GM23338 (cell line): ENCODE data around the gene PTCD2.

Experiments
- CREB1 ChIP-seq: fragments of 250-450 bp; sonication (Bioruptor Pico); IDR thresholded peaks from 2 replicates; pipeline ENCODE4 v1.5.0; 2020; ENCODE audit warnings: low read depth, mild to moderate bottlenecking, moderate library complexity
- CTCF ChIP-seq, 2 experiments: fragments of 200-600 bp in 1 of 2; sonication (generic) in 1 of 2; conservative IDR thresholded peaks; 2 replicates each; pipeline versions ENCODE4 v1.5.1 to v1.6.1; 2016 to 2017; ENCODE audit warnings: antibody characterized with exemption in 2 of 2, low read depth in 2 of 2, mild to moderate bottlenecking in 2 of 2, moderate library complexity in 1 of 2
- ETS1 ChIP-seq: IDR thresholded peaks from 2 replicates; pipeline ENCODE4 v1.6.1; 2016; ENCODE audit warnings: antibody characterized with exemption
- EZH2 ChIP-seq: fragments of 200-600 bp; sonication (generic); IDR thresholded peaks from one replicate; pipeline ENCODE4 v1.8.0; 2017; ENCODE audit warnings: antibody characterized with exemption, mild to moderate bottlenecking, low read depth; ENCODE audit not compliant: unreplicated experiment
- EZH2phosphoT487 ChIP-seq: fragments of 200-600 bp; sonication (generic); IDR thresholded peaks from one replicate; pipeline ENCODE4 v1.8.1; 2018; ENCODE audit warnings: antibody characterized with exemption; ENCODE audit not compliant: unreplicated experiment
- JUNB ChIP-seq: IDR thresholded peaks from one replicate; pipeline ENCODE4 v1.6.1; 2016; ENCODE audit warnings: antibody characterized with exemption; ENCODE audit not compliant: unreplicated experiment
- NANOG ChIP-seq: IDR thresholded peaks from 2 replicates; pipeline ENCODE4 v1.6.1; 2016; ENCODE audit warnings: antibody characterized with exemption, borderline replicate concordance
- POLR2AphosphoS5 ChIP-seq: IDR thresholded peaks from 2 replicates; pipeline ENCODE4 v1.6.1; 2016; ENCODE audit warnings: antibody characterized with exemption, low read depth
- REST ChIP-seq: IDR thresholded peaks from one replicate; pipeline ENCODE4 v1.6.1; 2018; ENCODE audit warnings: antibody characterized with exemption; ENCODE audit not compliant: unreplicated experiment
- ZNF331 ChIP-seq: fragments of 250-450 bp; sonication (Bioruptor Pico); IDR thresholded peaks from 2 replicates; pipeline ENCODE4 v1.5.0; 2020; ENCODE audit warnings: low read depth, mild to moderate bottlenecking, moderate library complexity

- TF ChIP-seq EZH2 (no peak), CTCF (conservative IDR thresholded peaks at IDR 0.05; ENCODE audit: low read depth in 2 of 2) (no peak), CREB1 (CRISPR knock-in tag) (no peak), REST (no peak), POLR2AphosphoS5 (no peak), ETS1 (no peak), JUNB (no peak), EZH2phosphoT487 (no peak), ZNF331 (no peak), NANOG (no peak)
These were observed 48.1 kb downstream of the PTCD2 start for GRCh38 chr5:72368271-72368670.
